AG04450 (cell line): ENCODE data around the gene NCOA1. TPM values are rescaled to one million over a fixed set of nuclear protein-coding genes. Genes with fewer than 3 reads are reported as not detected.

Source experiments
- CTCF ChIA-PET: fragments of 300-600, 350-600 bp; formaldehyde crosslinking; extraction: SDS; loops from one replicate; lab custom pipeline; 2022; ENCODE audit warnings: antibody characterized with exemption, inconsistent platforms; lab: Charles Lee
- POLR2A ChIA-PET: fragments of 350-600 bp; formaldehyde crosslinking; extraction: SDS; loops from one replicate; lab custom pipeline; 2021; ENCODE audit warnings: antibody characterized with exemption, inconsistent platforms; lab: Yijun Ruan, JAX
- DNase-seq: peaks from one replicate; pipeline ENCODE4 v3.0.0-alpha.2; 2011; ENCODE audit warnings: low read depth, low spot score
- H3K27ac ChIP-seq: one replicate; pipeline ENCODE4 v1.5.1; 2012; ENCODE audit warnings: low read depth, low read length, control low read depth
- H3K27me3 ChIP-seq: one replicate; pipeline ENCODE4 v1.6.0; 2012; ENCODE audit warnings: low read length; ENCODE audit not compliant: control insufficient read depth, insufficient read depth
- H3K4me3 ChIP-seq: 2 replicates; pipeline ENCODE4 v1.5.1; 2011; ENCODE audit warnings: mild to moderate bottlenecking, low read depth, low read length, control low read depth
- H3K9me3 ChIP-seq: 2 replicates; pipeline ENCODE4 v1.5.1; 2012; ENCODE audit warnings: low read length; ENCODE audit not compliant: control insufficient read depth, insufficient read depth
- CTCF ChIP-seq: IDR thresholded peaks from 2 replicates; pipeline ENCODE4 v1.5.1; 2011; ENCODE audit warnings: low read depth, low read length, control low read depth, inconsistent platforms
- polyA plus RNA-seq: library from polyadenylated mRNA; depleted of rRNA; stranded (reverse); fragments of >200 nt; gene quantifications from 2 replicates; pipeline ENCODE4 v1.2.3, GENCODE V29; 2011

NCOA1 gene
- polyA plus RNA-seq, 1 experiment = 20.8 TPM

- DNase-seq = no peak
- ChIA-PET CTCF (no interaction called here), POLR2A (no interaction called here)
- Histone ChIP-seq H3K27ac (no peak overlapping the region), H3K4me3 (no peak overlapping the region), H3K27me3 (no peaks in the 10 kb centered on the region), H3K9me3 (no peaks in the 10 kb centered on the region)
- TF ChIP-seq CTCF = no peak
Observed at GRCh38 chr2:24745825-24746224, 254.8 kb downstream of the NCOA1 start.

- ChIA-PET CTCF (interaction anchor here (0.7 to 1.2 kb wide), 2 partner anchors 9 to 135 kb away, joined by 3 to 10 read pairs; no protein-coding TSS in a partner anchor), POLR2A (no interaction called here)
- Histone ChIP-seq H3K4me3 (no peak overlapping the region), H3K27me3 (no peaks in the 10 kb centered on the region), H3K27ac (no peak overlapping the region), H3K9me3 (no peaks in the 10 kb centered on the region)
- TF ChIP-seq CTCF = no peak
- no peak for DNase-seq
Observed at GRCh38 chr2:24747299-24747698, 256.2 kb downstream of the NCOA1 start.

GRCh38 chr2:24749069-24749691, 258.1 kb downstream of the NCOA1 start:
- DNase-seq = no peak
- no peak for TF ChIP-seq CTCF
- CTCF ChIA-PET = no interaction called here

GRCh38 chr2:24754985-24755705, 264.1 kb downstream of the NCOA1 start:
- no peak overlapping the region for H3K27ac ChIP-seq
- TF ChIP-seq CTCF = no peak
- CTCF ChIA-PET = interaction anchor here (0.8 kb wide), 1 partner anchor 345 kb away, joined by 3 read pairs; no protein-coding TSS in a partner anchor
- H3K4me3 ChIP-seq = no peak overlapping the region
- no peak for DNase-seq
- H3K27me3 ChIP-seq = no peaks in the 10 kb centered on the region
- H3K9me3 ChIP-seq = no peaks in the 10 kb centered on the region
- POLR2A ChIA-PET = no interaction called here

More at GRCh38 chr2:24749069-24749691, 258.1 kb downstream of the NCOA1 start:
- Histone ChIP-seq H3K9me3 (no peaks in the 10 kb centered on the region), H3K27ac (no peak overlapping the region), H3K27me3 (no peaks in the 10 kb centered on the region), H3K4me3 (no peak overlapping the region)
- POLR2A ChIA-PET = no interaction called here

- no peak overlapping the region for H3K4me3 ChIP-seq
- H3K9me3 ChIP-seq = no peaks in the 10 kb centered on the region
- no peak for DNase-seq
- no peaks in the 10 kb centered on the region for H3K27me3 ChIP-seq
- CTCF ChIA-PET = no interaction called here
- POLR2A ChIA-PET = no interaction called here
- TF ChIP-seq CTCF = no peak
- no peak overlapping the region for H3K27ac ChIP-seq
Observed at GRCh38 chr2:24756789-24757188, 265.7 kb downstream of the NCOA1 start.
